Transverse colon (tissue), 4 donors: ENCODE measurements around the gene OXT.

ENCODE experiments used
- POLR2A ChIP-seq: fragments of 450-650 bp; IDR thresholded peaks from one replicate; pipeline ENCODE4 v1.6.1; 2016; ENCODE audit warnings: antibody characterized with exemption, mild to moderate bottlenecking, moderate library complexity
- POLR2AphosphoS5 ChIP-seq, 3 donors: sonication (generic); formaldehyde crosslinking; IDR thresholded peaks; one replicate each; pipeline ENCODE4 v1.6.1; 2016; ENCODE audit warnings: antibody characterized with exemption in 3 of 3
- TF ChIP-seq, protein P1 (sequence below), 5 experiments: fragments of 200-600 bp in 3 of 5; fragments of 450-650 bp in 2 of 5; sonication (generic) in 3 of 5; IDR thresholded peaks; 1 replicate in 2 of 5; 2 replicates in 3 of 5; pipeline ENCODE4 v1.5.1; 2016 to 2017; ENCODE audit warnings: antibody characterized with exemption in 5 of 5, inconsistent platforms in 3 of 5, mild to moderate bottlenecking in 2 of 5, moderate library complexity in 1 of 5

DNA sequence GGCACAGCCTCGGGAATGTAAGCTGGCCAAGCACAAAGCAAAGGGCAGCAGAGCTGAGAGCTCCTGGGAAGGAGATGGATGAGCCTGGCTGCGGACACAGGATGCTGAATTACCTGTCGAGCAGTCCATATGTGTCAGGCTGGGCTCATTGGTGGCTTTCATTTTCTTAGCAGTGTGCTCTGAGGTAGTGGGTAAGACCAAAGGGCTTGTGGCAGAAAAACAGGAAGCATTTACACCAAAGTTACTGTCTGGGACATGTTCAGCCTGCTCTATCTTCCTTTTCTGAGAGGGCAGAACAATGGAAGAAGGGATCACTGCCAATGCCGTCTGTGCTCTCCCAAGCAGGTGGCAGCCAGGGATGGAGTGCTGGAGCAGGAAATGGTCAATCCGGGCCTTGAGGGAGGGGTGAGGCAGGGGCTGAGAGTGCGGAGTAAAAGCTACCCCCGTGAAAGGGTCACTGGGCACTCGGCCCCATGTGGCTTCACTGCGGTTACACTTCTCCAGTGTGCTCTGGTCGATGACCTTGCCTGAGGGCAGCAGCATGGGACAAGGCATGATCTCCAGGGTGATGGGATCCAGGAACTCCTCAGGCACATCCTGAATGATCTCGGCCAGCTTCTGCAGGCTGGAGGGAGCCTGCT, 50.0 kb downstream of the OXT start:
- TF ChIP-seq POLR2A, result no peak
- no peak for TF ChIP-seq POLR2AphosphoS5 (IDR thresholded peaks at IDR 0.05)
- TF ChIP-seq, protein P1, sequence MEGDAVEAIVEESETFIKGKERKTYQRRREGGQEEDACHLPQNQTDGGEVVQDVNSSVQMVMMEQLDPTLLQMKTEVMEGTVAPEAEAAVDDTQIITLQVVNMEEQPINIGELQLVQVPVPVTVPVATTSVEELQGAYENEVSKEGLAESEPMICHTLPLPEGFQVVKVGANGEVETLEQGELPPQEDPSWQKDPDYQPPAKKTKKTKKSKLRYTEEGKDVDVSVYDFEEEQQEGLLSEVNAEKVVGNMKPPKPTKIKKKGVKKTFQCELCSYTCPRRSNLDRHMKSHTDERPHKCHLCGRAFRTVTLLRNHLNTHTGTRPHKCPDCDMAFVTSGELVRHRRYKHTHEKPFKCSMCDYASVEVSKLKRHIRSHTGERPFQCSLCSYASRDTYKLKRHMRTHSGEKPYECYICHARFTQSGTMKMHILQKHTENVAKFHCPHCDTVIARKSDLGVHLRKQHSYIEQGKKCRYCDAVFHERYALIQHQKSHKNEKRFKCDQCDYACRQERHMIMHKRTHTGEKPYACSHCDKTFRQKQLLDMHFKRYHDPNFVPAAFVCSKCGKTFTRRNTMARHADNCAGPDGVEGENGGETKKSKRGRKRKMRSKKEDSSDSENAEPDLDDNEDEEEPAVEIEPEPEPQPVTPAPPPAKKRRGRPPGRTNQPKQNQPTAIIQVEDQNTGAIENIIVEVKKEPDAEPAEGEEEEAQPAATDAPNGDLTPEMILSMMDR (IDR thresholded peaks at IDR 0.05), result no peak
